Measurements from ENCODE around the gene A1CF.
"Not testable (repeated sequence)": the region's sequence is repeated elsewhere in the genome, so short reads cannot be mapped to it uniquely, and the experiment has no call there.

A1CF gene

GRCh38 chr10:50892467-50892866 lies 7.0 kb upstream of the A1CF start:
- DNase-seq (no peak), ATAC-seq (no peak)
- Mint-ChIP-seq H3K9me3 (no peaks in the 10 kb centered on the region), H3K4me3 (no peak overlapping the region), H3K4me1 (no peaks in the 10 kb centered on the region), H3K27ac (no peak overlapping the region), H3K27me3 (peaks cover 3% of the 10 kb centered on the region), H3K36me3 (ENCODE audit: low read depth) (no peaks in the 10 kb centered on the region)

- Mint-ChIP-seq H3K36me3 (ENCODE audit: low read depth) (no peaks in the 10 kb centered on the region), H3K4me1 (no peaks in the 10 kb centered on the region), H3K9me3 (no peaks in the 10 kb centered on the region), H3K27ac (no peak overlapping the region), H3K4me3 (no peak overlapping the region), H3K27me3 (peaks cover 3% of the 10 kb centered on the region)
- ATAC-seq (no peak), DNase-seq (no peak)
Observed at GRCh38 chr10:50884302-50884701, 1.1 kb downstream of the A1CF start.

- H3K9me3 Mint-ChIP-seq: no peaks in the 10 kb centered on the region
- H3K4me1 Mint-ChIP-seq: no peaks in the 10 kb centered on the region
- H3K36me3 Mint-ChIP-seq (ENCODE audit: low read depth): no peaks in the 10 kb centered on the region
- no peak for DNase-seq
- no peak for ATAC-seq
- H3K27ac Mint-ChIP-seq: no peak overlapping the region
- no peak overlapping the region for H3K4me3 Mint-ChIP-seq
- H3K27me3 Mint-ChIP-seq: peaks cover 3% of the 10 kb centered on the region
Observed at GRCh38 chr10:50883629-50884028, 1.8 kb downstream of the A1CF start.

- Mint-ChIP-seq H3K4me1 (no peaks in the 10 kb centered on the region), H3K9me3 (no peaks in the 10 kb centered on the region), H3K4me3 (no peak overlapping the region), H3K27me3 (peaks cover 3% of the 10 kb centered on the region), H3K27ac (no peak overlapping the region), H3K36me3 (ENCODE audit: low read depth) (no peaks in the 10 kb centered on the region)
- ATAC-seq (no peak), DNase-seq (no peak)
Observed at GRCh38 chr10:50882540-50882983, 2.9 kb downstream of the A1CF start.

- not testable (repeated sequence) for H3K4me1 Mint-ChIP-seq; H3K27ac Mint-ChIP-seq; H3K4me3 Mint-ChIP-seq; H3K36me3 Mint-ChIP-seq (ENCODE audit: low read depth); H3K27me3 Mint-ChIP-seq; ATAC-seq; DNase-seq; H3K9me3 Mint-ChIP-seq
Observed at GRCh38 chr10:50881046-50881445, 4.4 kb downstream of the A1CF start.

- no peaks in the 10 kb centered on the region for H3K4me1 Mint-ChIP-seq
- H3K27ac Mint-ChIP-seq: no peak overlapping the region
- no peaks in the 10 kb centered on the region for H3K9me3 Mint-ChIP-seq
- no peaks in the 10 kb centered on the region for H3K36me3 Mint-ChIP-seq (ENCODE audit: low read depth)
- DNase-seq (no peak), ATAC-seq (no peak)
- no peaks in the 10 kb centered on the region for H3K27me3 Mint-ChIP-seq
- H3K4me3 Mint-ChIP-seq: no peak overlapping the region
Observed at GRCh38 chr10:50876429-50876828, 9.0 kb downstream of the A1CF start.

GRCh38 chr10:50874723-50875122 lies 10.7 kb downstream of the A1CF start:
- no peaks in the 10 kb centered on the region for H3K4me1 Mint-ChIP-seq
- no peaks in the 10 kb centered on the region for H3K36me3 Mint-ChIP-seq (ENCODE audit: low read depth)
- no peaks in the 10 kb centered on the region for H3K9me3 Mint-ChIP-seq
- H3K4me3 Mint-ChIP-seq: no peak overlapping the region
- peaks cover 2% of the 10 kb centered on the region for H3K27me3 Mint-ChIP-seq
- DNase-seq (no peak), ATAC-seq (no peak)
- no peak overlapping the region for H3K27ac Mint-ChIP-seq

GRCh38 chr10:50866317-50866716 lies 19.1 kb downstream of the A1CF start:
- Mint-ChIP-seq H3K27me3 (peaks cover 15% of the 10 kb centered on the region), H3K4me1 (no peaks in the 10 kb centered on the region), H3K27ac (no peak overlapping the region), H3K36me3 (ENCODE audit: low read depth) (no peaks in the 10 kb centered on the region), H3K9me3 (no peaks in the 10 kb centered on the region), H3K4me3 (no peak overlapping the region)
- no peak for ATAC-seq
- no peak for DNase-seq

- DNase-seq (no peak), ATAC-seq (no peak)
- H3K27ac Mint-ChIP-seq: no peak overlapping the region
- no peaks in the 10 kb centered on the region for H3K36me3 Mint-ChIP-seq (ENCODE audit: low read depth)
- peaks cover 10% of the 10 kb centered on the region for H3K27me3 Mint-ChIP-seq
- H3K4me3 Mint-ChIP-seq: no peak overlapping the region
- H3K4me1 Mint-ChIP-seq: no peaks in the 10 kb centered on the region
- H3K9me3 Mint-ChIP-seq: no peaks in the 10 kb centered on the region
Observed at GRCh38 chr10:50862719-50863118, 22.7 kb downstream of the A1CF start.

- no peak for ATAC-seq
- no peak overlapping the region for H3K27ac Mint-ChIP-seq
Observed at GRCh38 chr10:50861370-50861769, 24.1 kb downstream of the A1CF start.

GRCh38 chr10:50857579-50857978 lies 27.8 kb downstream of the A1CF start:
- no peaks in the 10 kb centered on the region for H3K4me1 Mint-ChIP-seq
- H3K27ac Mint-ChIP-seq: no peak overlapping the region
- DNase-seq: no peak
- no peaks in the 10 kb centered on the region for H3K36me3 Mint-ChIP-seq (ENCODE audit: low read depth)
- ATAC-seq: no peak
- H3K9me3 Mint-ChIP-seq: no peaks in the 10 kb centered on the region
- H3K27me3 Mint-ChIP-seq: peaks cover 6% of the 10 kb centered on the region
- no peak overlapping the region for H3K4me3 Mint-ChIP-seq

More at GRCh38 chr10:50861370-50861769, 24.1 kb downstream of the A1CF start:
- DNase-seq: no peak
- Mint-ChIP-seq H3K36me3 (ENCODE audit: low read depth) (no peaks in the 10 kb centered on the region), H3K27me3 (peaks cover 10% of the 10 kb centered on the region), H3K4me1 (no peaks in the 10 kb centered on the region), H3K9me3 (no peaks in the 10 kb centered on the region), H3K4me3 (no peak overlapping the region)

GRCh38 chr10:50855461-50855860 lies 30.0 kb downstream of the A1CF start:
- Mint-ChIP-seq H3K9me3 (no peaks in the 10 kb centered on the region), H3K4me1 (no peaks in the 10 kb centered on the region), H3K27me3 (peaks cover 8% of the 10 kb centered on the region), H3K27ac (no peak overlapping the region), H3K36me3 (ENCODE audit: low read depth) (no peaks in the 10 kb centered on the region), H3K4me3 (no peak overlapping the region)
- ATAC-seq: no peak
- no peak for DNase-seq

GRCh38 chr10:50855015-50855414 lies 30.4 kb downstream of the A1CF start:
- no peaks in the 10 kb centered on the region for H3K9me3 Mint-ChIP-seq
- no peak overlapping the region for H3K4me3 Mint-ChIP-seq
- peaks cover 8% of the 10 kb centered on the region for H3K27me3 Mint-ChIP-seq
- no peak for ATAC-seq
- H3K4me1 Mint-ChIP-seq: no peaks in the 10 kb centered on the region
- no peak for DNase-seq
- H3K36me3 Mint-ChIP-seq (ENCODE audit: low read depth): no peaks in the 10 kb centered on the region
- H3K27ac Mint-ChIP-seq: no peak overlapping the region

- Mint-ChIP-seq H3K27me3 (peaks cover 10% of the 10 kb centered on the region), H3K4me1 (no peaks in the 10 kb centered on the region), H3K4me3 (no peak overlapping the region), H3K36me3 (ENCODE audit: low read depth) (no peaks in the 10 kb centered on the region), H3K27ac (no peak overlapping the region), H3K9me3 (no peaks in the 10 kb centered on the region)
- ATAC-seq: no peak
- DNase-seq: no peak
Observed at GRCh38 chr10:50853557-50853956, 31.9 kb downstream of the A1CF start.

- peaks cover 8% of the 10 kb centered on the region for H3K27me3 Mint-ChIP-seq
- H3K36me3 Mint-ChIP-seq (ENCODE audit: low read depth): no peaks in the 10 kb centered on the region
- no peaks in the 10 kb centered on the region for H3K4me1 Mint-ChIP-seq
- H3K9me3 Mint-ChIP-seq: no peaks in the 10 kb centered on the region
- DNase-seq: no peak
- H3K4me3 Mint-ChIP-seq: no peak overlapping the region
- H3K27ac Mint-ChIP-seq: no peak overlapping the region
- ATAC-seq: no peak
Observed at GRCh38 chr10:50851884-50852671, 33.3 kb downstream of the A1CF start.

Measured in activated naive CD8-positive, alpha-beta T cell treated with anti-CD3 and anti-CD28 coated beads, Interleukin-2, amount 50 U/mL, for 24 hours (primary cell).